Brain microvascular endothelial cell (primary cell): Measurements from ENCODE around the gene DTNB.

Experiments
- DNase-seq: peaks from one replicate; pipeline ENCODE4 v3.0.0-alpha.2; 2020
- H3K27ac ChIP-seq: fragments of 250-450 bp; sonication (Bioruptor Pico); 2 replicates; pipeline ENCODE4 v1.5.1; 2020; ENCODE audit warnings: mild to moderate bottlenecking, moderate library complexity
- H3K27me3 ChIP-seq: fragments of 250-450 bp; sonication (Bioruptor Pico); replicated peaks from 2 replicates; pipeline ENCODE4 v1.5.1; 2020; ENCODE audit warnings: mild to moderate bottlenecking
- H3K36me3 ChIP-seq: fragments of 250-450 bp; sonication (Bioruptor Pico); replicated peaks from 2 replicates; pipeline ENCODE4 v1.5.1; 2020; ENCODE audit warnings: mild to moderate bottlenecking
- H3K4me3 ChIP-seq: 2 replicates; pipeline ENCODE4 v1.5.1; 2011; ENCODE audit warnings: low read depth, mild to moderate bottlenecking, control low read depth, low read length, moderate library complexity
- CTCF ChIP-seq: IDR thresholded peaks from 2 replicates; pipeline ENCODE4 v1.5.1; 2011; ENCODE audit warnings: low read depth, mild to moderate bottlenecking, moderate library complexity, low read length, control low read depth, inconsistent platforms; ENCODE audit errors: missing control alignments
- in situ Hi-C: cut with HindIII; loops from 2 replicates; pipeline ENCODE4 v1.10.0; 2017; ENCODE audit warnings: low sequenced_read_pairs, low pct_ligation_motif_present

The DTNB gene

GRCh38 chr2:25421289-25421688, 252.1 kb downstream of the DTNB start:
- no peak for TF ChIP-seq CTCF
- in situ Hi-C loops, result no loop called here
- DNase-seq, result no peak
- Histone ChIP-seq H3K27me3 (no peaks in the 10 kb centered on the region), H3K4me3 (no peak overlapping the region), H3K36me3 (no peaks in the 10 kb centered on the region), H3K27ac (no peak overlapping the region)

- Histone ChIP-seq H3K27ac (no peak overlapping the region), H3K4me3 (no peak overlapping the region), H3K36me3 (no peaks in the 10 kb centered on the region), H3K27me3 (no peaks in the 10 kb centered on the region)
- no peak for TF ChIP-seq CTCF
- in situ Hi-C loops, result no loop called here
- no peak for DNase-seq
These were observed 252.5 kb downstream of the DTNB start for GRCh38 chr2:25420820-25421237.

- DNase-seq, result no peak
- Histone ChIP-seq H3K27me3 (no peaks in the 10 kb centered on the region), H3K36me3 (no peaks in the 10 kb centered on the region), H3K27ac (no peak overlapping the region), H3K4me3 (no peak overlapping the region)
- no peak for TF ChIP-seq CTCF
- in situ Hi-C loops, result no loop called here
These were observed 253.6 kb downstream of the DTNB start for GRCh38 chr2:25419678-25420242.

GRCh38 chr2:25418944-25419677, 254.3 kb downstream of the DTNB start:
- TF ChIP-seq CTCF, result no peak
- H3K27ac ChIP-seq, result no peak overlapping the region
- DNase-seq, result peak; percentile 1
- H3K27me3 ChIP-seq, result no peaks in the 10 kb centered on the region
- H3K4me3 ChIP-seq, result no peak overlapping the region
- in situ Hi-C loops, result no loop called here
- no peaks in the 10 kb centered on the region for H3K36me3 ChIP-seq

DNA sequence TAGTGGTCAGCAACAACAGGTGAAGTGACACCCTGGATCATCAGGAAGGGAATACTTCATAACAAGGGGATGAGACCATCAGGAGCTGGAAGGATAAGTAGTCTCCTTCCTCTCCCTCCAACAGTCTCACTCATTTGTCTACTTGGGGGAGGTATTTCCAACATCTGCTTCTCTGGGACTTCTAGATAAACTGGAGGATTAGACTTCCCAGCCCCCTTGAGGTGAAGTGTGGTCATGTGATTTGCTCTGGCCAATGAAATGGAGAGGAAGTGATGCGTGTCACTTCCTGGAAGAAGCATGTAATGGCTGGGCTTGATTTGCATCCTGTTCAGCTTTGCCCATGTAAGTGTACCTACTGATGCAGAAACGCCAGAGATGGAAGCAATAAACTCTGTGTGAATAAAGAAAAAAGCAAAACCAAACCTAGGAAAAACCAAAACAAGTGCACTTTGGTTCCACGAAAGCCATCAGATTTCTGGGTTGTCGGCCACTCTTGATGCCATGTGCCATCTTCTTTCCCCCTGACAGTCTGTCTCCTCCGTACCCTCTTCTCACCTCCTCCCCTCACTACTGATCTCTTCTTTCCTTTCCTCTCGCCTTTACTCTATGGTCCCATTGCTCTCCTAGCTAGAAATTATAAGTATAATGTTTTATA, 255.5 kb downstream of the DTNB start:
- Histone ChIP-seq H3K36me3 (no peaks in the 10 kb centered on the region), H3K4me3 (no peak overlapping the region), H3K27me3 (no peaks in the 10 kb centered on the region), H3K27ac (no peak overlapping the region)
- in situ Hi-C loops, result no loop called here
- no peak for DNase-seq
- TF ChIP-seq CTCF, result no peak
